ENCODE data around the gene CDC42BPA.

DNA sequence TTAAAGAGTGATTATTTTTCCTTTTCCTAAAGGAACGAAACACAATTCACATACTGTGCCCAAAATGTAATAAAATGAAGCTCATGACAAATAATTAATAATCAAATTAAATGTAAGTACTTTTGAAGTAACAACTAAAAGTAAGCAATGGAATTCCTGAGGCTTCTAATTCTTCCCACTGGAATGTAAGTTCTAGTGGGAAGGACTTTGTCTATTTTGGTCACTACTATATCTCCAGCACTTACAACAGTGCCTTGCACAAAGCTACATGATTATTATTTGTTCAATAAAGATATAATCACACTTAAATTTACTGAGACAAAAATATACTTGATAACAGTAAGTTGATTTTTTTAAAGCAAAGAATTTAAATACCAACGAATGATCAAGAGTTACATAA is 249.4 kb downstream of the CDC42BPA start:
- TF ChIP-seq, protein P1, sequence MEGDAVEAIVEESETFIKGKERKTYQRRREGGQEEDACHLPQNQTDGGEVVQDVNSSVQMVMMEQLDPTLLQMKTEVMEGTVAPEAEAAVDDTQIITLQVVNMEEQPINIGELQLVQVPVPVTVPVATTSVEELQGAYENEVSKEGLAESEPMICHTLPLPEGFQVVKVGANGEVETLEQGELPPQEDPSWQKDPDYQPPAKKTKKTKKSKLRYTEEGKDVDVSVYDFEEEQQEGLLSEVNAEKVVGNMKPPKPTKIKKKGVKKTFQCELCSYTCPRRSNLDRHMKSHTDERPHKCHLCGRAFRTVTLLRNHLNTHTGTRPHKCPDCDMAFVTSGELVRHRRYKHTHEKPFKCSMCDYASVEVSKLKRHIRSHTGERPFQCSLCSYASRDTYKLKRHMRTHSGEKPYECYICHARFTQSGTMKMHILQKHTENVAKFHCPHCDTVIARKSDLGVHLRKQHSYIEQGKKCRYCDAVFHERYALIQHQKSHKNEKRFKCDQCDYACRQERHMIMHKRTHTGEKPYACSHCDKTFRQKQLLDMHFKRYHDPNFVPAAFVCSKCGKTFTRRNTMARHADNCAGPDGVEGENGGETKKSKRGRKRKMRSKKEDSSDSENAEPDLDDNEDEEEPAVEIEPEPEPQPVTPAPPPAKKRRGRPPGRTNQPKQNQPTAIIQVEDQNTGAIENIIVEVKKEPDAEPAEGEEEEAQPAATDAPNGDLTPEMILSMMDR (conservative IDR thresholded peaks at IDR 0.05; ENCODE audit: low read depth, low read length) = no peak
- TF ChIP-seq EZH2 (IDR thresholded peaks at IDR 0.05; ENCODE audit: low read length, unreplicated experiment) = no peak
